NCI-H187 treated with DMSO at 0.1 percent for 48 hours (cell line): ENCODE measurements around the gene DBP.
"Not testable (repeated sequence)": the region's sequence is repeated elsewhere in the genome, so short reads cannot be mapped to it uniquely, and the experiment has no call there.

Experiments
- DNase-seq: peaks from one replicate; lab custom pipeline; 2025; lab: John Stamatoyannopoulos, UW

The DBP gene

DNA sequence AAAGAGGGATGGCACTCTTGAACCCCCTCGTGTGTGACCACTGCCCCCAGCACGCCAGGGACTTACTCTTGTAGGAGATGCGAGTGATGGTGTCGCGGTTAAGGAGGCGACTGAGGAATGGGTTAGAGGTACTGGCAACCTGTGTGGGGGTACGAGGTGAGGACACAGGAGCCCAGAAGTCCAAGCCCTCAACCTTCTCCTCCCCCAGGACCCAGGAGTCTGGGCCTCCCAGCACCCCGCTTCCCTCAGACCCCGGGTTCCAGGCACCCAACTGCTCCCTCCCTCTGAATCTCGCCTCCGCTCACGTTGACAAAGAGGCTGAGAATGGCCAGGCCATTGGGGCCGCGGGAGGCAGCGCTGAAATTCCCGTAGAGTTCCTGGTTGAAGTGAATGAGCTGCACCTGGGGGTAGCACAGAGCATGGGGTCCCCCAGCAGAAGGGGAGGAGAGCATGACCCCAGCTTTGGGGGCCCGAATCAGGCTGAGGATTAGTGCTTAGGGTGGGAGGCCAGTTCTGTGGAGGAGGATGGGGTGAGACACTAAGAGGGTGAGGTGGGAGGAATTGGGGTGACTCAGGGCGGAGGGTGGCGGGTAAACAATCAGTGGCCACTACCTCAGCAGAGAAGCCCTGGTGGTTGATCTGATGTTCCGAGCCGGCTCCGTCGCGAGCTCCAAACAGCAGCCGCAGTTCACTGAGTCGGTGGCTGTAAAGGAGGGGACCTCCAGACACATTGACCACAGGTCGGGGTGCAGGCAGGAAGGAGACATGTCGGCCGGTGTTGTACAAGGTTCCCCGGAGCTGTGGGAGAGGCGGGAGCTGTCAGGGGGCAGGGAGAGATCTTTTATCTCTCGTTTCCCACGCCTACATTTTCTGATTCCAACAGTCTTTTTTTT, 2.5 kb upstream of the DBP start:
- DNase-seq, result no peak

DNA sequence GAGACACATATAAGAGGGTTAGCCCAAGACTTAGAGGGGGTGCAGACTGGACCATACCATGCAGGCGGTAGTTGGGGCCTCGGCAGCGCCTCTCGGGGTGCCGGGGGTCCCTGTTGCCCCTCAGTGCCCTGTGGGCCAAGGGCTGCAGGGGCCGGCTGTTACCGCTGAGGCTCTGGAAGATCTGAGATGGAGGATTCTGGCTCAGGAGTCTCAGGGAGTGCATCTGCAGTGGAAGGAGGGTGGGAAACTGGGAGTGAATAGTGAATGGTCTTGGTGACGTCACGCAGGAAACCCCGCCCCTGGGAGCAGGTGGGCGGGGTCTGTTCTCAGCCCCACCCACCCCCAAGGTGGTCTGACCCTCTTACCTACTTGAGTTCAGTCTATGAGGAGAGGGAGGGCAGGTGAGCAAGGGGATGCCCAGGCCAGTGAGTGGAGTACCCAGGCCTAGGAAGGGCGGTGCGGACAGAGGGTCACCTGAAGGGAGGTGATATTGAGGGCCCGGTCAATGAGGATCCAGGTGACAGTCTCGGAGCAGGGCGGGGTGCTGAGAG, 1.7 kb upstream of the DBP start:
- no peak for DNase-seq

DNA sequence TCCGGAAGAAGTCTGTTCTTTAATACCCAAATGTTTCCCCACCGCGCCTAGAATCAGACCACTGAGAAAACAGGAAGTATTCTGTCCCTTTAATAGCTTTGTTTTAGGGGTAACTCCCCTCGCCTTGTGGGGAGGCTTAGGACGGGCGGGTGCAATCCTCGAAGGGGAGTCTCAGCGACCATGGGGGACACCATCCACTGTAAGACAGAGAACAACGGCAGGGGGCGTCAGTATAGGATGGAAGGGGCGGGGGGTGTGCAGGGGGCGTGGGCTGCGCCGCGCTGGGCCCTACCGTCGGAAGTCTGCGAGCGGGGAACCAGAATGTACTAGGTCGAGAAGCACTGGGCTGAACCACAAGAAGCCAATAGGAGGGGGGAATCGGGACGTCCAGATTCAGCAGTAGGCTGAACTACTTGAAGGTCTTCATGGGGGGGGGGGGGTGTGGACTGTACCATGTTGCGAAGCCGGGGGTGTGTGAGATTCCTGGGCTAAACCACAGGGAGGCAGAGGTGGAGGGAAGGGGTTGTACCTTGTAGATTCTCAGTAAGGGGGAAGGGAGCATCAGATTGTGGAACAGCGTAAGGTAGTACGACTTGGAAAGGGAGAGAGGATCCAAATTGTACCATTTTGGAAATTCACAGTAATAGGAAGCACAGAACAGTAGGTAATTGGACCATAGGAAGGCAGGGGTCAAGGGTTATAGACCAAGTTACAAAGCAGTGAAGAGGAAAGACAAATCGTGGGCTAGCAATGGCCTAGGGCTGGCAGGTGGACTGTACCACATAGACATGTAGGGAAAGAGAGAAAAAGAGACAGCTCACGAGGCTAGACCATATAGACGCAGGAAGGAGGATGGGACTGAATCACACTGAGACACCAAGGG, 1.0 kb upstream of the DBP start:
- DNase-seq, result peak; percentile 86

DNA sequence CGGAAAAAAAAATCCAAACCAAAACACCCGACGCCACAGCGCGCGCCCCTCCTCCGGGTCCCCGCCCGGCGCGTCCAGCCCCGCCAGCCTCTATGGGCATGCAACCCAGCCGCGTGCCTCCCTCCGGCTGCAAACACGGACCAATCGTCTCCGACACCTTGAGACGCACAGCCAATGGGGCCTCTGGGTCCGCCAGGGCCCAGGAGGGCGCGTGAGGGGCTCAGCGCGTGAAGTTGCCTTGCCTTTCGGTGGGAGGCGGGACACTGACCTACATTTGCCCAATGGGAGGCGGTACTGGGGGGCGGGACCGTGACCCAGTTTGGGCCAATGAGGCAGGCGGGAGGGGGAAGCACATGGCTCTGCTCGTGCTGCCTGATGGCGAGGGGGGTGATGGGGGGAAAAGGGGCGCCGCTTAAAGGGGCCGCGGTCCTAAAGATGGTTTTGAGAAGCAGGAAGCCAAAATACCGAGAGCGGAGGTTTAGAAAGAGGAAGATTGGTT, 319 bp upstream of the DBP start:
- peak; percentile 97 for DNase-seq

DNA sequence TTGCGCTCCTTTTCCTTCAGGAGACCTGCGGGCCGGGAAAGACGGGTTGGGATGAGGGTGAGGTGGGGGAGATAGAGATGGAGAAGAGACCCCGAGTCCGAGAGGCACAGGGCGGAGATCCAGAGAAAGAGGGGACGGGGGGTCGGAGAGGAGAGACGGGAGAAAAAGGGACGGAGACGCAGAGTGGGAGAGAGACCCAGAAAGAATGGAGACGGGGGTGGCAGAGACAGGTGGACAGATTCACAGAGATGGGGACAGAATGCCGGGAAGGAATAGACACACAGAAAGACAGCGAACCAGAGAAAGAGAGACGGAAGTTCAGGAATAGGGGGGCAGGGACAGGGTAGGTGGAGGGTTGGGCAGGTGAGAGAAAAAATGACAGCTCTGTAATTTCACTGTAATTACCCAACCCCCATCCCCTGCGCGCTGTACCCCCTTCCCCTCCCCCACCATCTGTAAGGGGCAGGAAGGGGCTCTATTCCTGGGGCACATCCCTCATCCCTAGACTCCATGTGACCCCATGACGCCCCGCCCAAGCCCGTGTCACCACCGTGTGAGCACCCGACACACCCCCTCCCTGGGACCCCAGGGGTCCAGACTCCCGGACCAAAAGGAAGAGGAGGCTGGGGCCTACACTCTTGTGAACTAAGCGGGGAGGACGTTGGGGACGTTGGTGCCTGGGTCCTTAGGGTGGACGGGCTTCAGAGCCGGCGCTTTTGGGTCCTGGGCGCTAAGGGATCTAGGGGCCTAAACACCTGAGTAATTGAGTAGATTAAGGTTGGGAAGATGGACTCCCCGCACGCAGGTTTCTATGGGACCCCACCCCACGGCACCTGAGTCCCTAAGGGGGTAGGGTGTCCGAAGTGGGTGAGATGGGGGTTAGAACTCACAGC, 967 bp downstream of the DBP start:
- DNase-seq, result no peak

DNA sequence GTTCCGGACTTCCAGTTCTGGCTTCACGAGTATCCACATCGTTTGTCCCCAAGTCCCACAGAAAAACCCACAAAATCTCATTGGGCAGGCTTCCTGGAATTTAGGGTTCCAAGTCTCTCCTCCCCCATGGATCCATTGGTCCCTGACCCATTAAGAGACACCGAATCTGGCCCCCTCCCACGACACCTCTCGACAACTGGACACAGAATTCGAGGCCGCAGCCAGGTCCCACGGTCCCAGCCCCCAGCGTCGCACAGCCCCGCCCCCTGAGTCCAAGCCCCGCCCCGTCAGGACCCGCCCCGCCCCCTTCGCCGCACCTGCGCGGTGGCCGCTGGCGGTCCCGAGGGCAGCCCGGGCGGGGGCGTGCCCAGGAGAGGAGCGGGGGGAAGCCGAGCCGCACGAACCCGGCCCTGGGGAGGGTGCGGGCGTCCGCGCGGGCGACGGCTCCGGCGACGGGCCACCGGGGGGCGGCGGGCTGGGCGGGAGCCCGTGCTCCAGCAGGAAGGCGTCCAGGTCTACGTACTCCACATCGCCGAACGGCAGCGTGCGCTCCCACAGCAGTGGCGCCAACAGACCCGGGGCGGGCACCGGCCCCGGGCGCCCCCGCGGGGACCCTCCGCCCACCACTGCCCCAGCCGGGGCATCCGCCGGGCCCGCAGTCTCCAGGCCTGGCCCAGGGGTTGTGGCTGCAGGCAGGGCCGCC, 1.8 kb downstream of the DBP start:
- DNase-seq, result no peak

DNA sequence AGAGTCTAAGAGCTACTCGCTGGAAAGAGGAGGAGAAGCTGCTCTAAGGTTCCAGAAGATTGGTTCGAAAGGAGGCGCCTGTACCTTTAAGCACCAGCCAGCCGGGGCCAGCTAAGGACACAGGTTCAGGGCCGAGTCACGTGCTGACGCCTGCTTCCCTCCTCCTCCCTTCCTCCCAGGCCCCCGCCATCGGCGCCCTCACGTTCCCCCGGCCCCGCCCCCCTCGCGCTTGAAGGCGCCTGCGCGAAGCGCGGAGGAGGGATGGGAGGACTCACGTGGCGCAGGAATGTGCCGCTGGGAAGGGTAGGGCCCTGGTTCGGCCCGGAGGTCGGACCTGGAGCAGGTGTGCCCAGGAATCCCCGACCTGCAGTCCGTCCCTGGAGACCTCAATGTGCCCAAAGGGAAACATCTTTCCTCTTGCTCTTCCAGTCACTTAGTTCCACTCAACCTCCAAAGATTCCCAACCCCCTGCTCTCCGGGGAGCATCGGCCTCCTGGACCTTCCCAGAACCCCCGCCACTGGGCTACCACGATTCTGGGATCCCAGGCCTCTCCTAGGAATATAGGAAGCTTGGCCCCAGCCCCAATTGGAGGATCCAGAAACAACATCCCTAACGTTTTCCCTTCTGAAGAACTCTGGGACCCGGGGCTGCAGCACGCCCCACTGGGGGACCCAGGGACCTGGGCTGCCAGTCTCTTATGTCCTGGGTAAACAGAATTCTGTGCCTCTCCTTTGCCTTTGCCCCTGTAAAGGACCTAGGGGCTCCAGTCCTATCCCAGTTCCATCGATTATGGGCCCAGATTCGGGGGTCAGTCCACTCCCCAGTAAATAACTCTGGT, 2.5 kb downstream of the DBP start:
- DNase-seq, result peak; percentile 91

DNA sequence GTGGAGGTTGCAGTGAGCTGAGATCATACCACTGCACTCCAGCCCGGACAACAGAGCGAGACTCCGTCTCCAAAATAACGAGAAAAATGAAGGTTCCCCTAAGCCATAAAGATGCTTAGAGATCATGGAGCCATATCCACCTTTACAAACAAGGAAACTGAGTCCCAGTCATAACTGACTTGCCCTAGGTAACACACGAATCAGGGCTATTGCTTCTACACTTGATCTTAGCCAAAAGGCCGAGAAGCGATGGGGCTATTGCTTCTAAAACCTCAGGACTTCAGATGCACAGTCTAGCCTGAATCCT, 3.2 kb downstream of the DBP start:
- no peak for DNase-seq

DNA sequence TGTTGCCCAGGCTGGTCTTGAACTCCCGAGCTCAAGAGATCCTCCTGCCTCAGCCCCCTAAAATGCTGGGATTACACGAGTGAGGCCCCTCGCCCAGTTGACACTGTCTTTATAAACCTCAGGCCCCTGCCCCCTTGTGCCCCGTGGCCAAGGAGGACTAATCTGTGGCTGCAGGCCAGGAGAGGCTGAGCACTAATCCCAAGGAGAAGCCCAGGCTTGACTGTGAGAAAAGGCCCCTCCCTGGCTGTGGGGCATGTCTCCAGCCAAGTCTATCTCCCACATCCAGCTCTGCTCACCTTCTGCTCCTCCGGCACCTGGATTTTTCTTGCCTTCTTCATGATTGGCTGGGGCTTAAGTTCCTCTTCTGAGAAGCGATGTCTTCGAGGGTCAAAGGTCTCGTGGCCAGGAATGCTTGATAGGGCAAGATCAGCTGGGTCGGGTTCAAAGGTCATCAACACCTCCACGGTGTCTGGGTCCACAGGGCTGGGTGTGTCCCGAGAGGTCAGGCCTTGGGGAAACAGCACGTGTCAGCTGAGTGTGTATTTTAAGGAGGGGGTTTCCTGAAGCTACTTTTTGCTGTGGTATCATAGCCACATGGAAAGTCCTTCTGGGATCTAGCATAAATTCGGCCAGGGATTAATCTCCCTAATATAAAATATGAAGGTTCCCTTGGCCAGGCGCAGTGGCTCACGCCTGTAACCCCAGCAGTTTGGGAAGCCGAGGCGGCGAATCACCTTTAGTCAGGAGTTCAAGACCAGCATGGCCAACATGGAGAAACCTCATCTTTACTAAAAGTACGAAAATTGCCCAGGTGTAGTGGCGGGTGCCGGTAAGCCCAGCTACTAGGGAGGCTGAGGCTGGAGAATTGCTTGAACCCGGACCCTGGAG, 3.8 kb downstream of the DBP start:
- no peak for DNase-seq

DNA sequence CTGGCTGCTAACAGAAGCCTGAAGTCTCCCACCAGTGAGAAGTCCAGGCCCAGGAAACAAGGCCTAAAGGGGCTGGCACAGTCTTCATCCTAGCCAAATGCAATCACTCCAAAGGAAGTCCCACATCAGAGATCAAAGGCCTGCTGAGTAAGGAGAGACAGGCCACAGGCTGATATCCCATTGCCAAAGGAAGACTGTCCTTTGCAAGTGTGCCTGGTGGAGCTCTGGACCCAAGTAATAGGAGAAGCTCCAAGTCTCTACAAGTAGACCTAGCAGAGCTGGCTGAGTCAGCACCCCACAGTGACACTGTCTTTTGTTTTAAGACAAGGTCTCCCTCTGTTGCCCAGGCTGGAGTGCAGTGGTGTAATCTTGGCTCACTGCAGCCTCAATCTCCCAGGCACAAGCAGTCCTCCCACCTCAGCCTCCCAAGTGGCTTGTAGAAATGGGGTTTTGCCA, 4.5 kb downstream of the DBP start:
- DNase-seq, result no peak

DNA sequence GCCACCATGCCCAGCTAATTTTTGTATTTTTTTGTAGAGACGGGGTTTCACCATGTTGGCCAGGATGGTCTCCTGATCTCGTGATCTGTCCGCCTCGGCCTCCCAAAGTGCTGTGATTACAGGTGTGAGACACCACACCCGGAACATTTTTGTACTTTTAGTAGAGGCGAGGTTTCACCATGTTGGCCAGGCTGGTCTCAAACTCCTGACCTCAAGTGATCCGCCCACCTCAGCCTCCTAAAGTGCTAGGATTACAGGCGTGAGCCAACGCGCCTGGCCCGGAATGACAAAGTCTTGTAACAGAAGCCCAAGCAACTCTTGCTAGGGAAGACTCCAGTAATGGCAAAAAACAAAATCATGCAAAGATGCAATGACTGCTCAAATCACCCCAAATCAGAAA, 4.9 kb downstream of the DBP start:
- DNase-seq, result not testable (repeated sequence)

DNA sequence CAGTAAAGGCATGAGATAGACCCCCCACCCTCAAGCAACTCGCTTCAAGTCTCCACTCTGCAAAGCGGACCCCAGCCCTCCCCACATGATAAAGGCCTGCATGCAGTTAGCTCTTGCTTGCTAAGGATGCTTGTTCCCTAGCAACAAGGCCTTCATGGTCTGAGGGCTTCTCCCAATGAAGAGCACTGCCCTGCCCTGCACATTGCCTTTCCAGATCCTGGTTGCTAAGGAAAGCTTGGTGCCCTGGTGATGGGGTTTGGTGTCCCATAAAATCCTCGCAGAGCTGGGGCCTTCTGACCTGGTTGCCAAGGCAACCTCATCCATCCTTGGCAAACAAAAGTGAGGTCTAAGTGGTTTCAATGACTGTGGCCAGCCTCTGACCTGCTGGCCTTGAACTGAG, 6.0 kb downstream of the DBP start:
- DNase-seq, result no peak

DNA sequence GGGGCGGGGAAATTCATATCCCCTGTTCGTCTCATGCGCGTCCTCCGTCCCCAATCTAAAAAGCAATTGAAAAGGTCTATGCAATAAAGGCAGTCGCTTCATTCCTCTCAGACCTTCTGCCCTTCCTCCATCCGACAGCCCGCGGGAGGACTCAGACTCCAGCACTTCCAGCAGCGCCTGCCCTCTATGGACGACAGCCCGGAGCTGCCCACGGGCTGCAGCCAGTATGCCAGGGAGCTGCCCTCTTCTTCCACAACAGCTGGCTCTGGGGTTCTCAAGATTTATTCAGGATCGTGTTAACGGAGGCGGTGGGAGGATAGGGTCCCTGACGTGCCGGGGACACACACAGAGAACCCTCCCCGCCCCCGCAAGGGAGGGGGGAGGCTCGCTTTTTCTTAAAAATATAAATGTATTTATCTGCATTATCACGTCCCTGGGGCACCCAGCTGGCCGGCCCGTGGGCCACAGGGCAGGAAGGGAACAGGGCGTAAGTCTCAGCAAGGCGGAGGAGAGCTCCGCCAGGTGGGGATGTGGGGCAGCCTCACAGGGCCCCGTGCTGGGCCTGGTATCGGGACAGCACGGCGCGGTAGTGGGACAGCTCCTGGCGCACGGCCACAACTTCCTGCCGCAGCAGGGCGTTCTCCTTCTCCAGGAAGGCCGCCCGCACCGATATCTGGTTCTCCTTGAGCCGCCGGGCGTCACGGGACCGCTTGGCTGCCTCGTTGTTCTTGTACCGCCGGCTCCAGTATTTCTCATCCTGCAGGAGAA, 6.7 kb downstream of the DBP start:
- DNase-seq, result no peak

DNA sequence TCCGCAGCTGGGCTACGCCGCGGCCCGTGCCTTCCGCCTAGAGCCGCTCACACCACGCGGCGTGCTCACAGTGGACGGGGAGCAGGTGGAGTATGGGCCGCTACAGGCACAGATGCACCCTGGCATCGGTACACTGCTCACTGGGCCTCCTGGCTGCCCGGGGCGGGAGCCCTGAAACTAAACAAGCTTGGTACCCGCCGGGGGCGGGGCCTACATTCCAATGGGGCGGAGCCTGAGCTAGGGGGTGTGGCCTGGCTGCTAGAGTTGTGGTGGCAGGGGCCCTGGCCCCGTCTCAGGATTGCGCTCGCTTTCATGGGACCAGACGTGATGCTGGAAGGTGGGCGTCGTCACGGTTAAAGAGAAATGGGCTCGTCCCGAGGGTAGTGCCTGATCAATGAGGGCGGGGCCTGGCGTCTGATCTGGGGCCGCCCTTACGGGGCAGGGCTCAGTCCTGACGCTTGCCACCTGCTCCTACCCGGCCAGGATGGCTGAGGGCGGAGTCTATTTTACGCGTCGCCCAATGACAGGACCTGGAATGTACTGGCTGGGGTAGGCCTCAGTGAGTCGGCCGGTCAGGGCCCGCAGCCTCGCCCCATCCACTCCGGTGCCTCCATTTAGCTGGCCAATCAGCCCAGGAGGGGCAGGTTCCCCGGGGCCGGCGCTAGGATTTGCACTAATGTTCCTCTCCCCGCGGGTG, 7.4 kb downstream of the DBP start:
- no peak for DNase-seq

DNA sequence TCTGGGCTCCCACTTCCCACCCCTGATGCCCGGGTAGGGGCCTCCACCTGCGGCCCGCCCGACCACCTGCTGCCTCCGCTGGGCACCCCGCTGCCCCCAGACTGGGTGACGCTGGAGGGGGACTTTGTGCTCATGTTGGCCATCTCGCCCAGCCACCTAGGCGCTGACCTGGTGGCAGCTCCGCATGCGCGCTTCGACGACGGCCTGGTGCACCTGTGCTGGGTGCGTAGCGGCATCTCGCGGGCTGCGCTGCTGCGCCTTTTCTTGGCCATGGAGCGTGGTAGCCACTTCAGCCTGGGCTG, 7.9 kb downstream of the DBP start:
- DNase-seq, result no peak

DNA sequence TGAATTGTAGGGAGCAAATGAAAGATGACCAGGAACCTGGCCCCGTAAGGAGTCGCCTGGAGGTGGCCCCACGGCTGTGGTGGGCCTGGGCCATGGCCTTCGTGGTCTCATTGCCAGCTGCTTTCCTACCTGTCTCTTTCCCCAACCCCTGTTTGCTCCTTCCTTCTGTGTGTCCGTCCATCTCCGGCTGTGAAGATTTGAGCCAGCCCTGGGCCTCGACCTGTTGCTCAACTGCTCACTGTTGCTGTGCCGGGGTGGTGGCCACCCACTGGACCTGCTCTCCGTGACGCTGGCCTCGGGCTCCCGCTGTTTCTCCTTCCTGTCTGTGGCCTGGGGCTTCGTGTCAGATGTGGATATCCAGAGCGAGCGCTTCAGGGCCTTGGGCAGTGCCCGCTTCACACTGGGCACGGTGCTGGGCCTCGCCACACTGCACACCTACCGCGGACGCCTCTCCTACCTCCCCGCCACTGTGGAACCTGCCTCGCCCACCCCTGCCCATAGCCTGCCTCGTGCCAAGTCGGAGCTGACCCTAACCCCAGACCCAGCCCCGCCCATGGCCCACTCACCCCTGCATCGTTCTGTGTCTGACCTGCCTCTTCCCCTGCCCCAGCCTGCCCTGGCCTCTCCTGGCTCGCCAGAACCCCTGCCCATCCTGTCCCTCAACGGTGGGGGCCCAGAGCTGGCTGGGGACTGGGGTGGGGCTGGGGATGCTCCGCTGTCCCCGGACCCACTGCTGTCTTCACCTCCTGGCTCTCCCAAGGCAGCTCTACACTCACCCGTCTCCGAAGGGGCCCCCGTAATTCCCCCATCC, 8.5 kb downstream of the DBP start:
- no peak for DNase-seq

DNA sequence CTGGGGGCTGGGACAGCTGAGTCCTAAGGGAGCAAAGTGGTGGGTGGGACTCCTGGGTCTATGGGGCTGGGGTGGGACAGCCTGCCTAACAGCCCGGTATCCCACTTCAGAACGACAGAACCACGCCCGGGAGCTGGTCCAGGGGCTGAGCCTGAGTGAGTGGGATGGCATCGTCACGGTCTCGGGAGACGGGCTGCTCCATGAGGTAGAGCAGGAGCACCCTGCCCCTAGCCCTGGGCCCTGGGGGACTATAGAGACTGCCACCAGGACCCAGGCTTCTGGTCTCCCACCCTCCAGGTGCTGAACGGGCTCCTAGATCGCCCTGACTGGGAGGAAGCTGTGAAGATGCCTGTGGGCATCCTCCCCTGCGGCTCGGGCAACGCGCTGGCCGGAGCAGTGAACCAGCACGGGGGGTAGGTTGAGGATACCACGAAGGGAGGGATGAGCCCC, 9.3 kb downstream of the DBP start:
- no peak for DNase-seq
